ENCODE measurements around the gene EMILIN3.

- no peak for TF ChIP-seq REST (tag by site-specific recombination; IDR thresholded peaks at IDR 0.05)
- TF ChIP-seq, protein P1, sequence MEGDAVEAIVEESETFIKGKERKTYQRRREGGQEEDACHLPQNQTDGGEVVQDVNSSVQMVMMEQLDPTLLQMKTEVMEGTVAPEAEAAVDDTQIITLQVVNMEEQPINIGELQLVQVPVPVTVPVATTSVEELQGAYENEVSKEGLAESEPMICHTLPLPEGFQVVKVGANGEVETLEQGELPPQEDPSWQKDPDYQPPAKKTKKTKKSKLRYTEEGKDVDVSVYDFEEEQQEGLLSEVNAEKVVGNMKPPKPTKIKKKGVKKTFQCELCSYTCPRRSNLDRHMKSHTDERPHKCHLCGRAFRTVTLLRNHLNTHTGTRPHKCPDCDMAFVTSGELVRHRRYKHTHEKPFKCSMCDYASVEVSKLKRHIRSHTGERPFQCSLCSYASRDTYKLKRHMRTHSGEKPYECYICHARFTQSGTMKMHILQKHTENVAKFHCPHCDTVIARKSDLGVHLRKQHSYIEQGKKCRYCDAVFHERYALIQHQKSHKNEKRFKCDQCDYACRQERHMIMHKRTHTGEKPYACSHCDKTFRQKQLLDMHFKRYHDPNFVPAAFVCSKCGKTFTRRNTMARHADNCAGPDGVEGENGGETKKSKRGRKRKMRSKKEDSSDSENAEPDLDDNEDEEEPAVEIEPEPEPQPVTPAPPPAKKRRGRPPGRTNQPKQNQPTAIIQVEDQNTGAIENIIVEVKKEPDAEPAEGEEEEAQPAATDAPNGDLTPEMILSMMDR (tag by site-specific recombination; IDR thresholded peaks at IDR 0.05), result no peak
- TF ChIP-seq ZBTB10 (tag by site-specific recombination; IDR thresholded peaks at IDR 0.05), result no peak
- TF ChIP-seq ZNF140 (tag by site-specific recombination; IDR thresholded peaks at IDR 0.05), result no peak
- TF ChIP-seq TCF7L2 (IDR thresholded peaks at IDR 0.05; ENCODE audit: borderline replicate concordance, low read depth, low read length), result no peak
- TF ChIP-seq ZNF623 (tag by site-specific recombination; IDR thresholded peaks at IDR 0.05), result no peak
Observed at GRCh38 chr20:41316051-41316450, 50.6 kb downstream of the EMILIN3 start.
